Panc1 (cell line): Measurements from ENCODE around the gene CYGB.
"Not testable (repeated sequence)": the region's sequence is repeated elsewhere in the genome, so short reads cannot be mapped to it uniquely, and the experiment has no call there.

Source experiments
- CTCF ChIP-seq: fragments of 450-650 bp; IDR thresholded peaks from 2 replicates; pipeline ENCODE4 v1.5.1; 2017; ENCODE audit warnings: mild to moderate bottlenecking
- POLR2AphosphoS5 ChIP-seq: IDR thresholded peaks from 2 replicates; pipeline ENCODE4 v1.6.1; 2012; ENCODE audit warnings: mild to moderate bottlenecking, low read depth, low read length, moderate library complexity
- SIN3A ChIP-seq: IDR thresholded peaks from 2 replicates; pipeline ENCODE4 v1.6.1; 2012; ENCODE audit warnings: low read depth, mild to moderate bottlenecking, low read length, moderate library complexity, borderline replicate concordance; ENCODE audit not compliant: insufficient read depth
- TCF7L2 ChIP-seq: IDR thresholded peaks from 2 replicates; pipeline ENCODE4 v1.6.1; 2011; ENCODE audit warnings: mild to moderate bottlenecking, low read depth, low read length, inconsistent platforms
- TF ChIP-seq, protein P1 (sequence below), 2 experiments: IDR thresholded peaks; 2 replicates each; pipeline ENCODE4 v1.6.1; 2011 to 2012; ENCODE audit warnings: low read depth in 2 of 2, control low read depth in 1 of 2, low read length in 1 of 2, mild to moderate bottlenecking in 1 of 2, moderate library complexity in 1 of 2; ENCODE audit not compliant: insufficient read depth in 1 of 2

DNA sequence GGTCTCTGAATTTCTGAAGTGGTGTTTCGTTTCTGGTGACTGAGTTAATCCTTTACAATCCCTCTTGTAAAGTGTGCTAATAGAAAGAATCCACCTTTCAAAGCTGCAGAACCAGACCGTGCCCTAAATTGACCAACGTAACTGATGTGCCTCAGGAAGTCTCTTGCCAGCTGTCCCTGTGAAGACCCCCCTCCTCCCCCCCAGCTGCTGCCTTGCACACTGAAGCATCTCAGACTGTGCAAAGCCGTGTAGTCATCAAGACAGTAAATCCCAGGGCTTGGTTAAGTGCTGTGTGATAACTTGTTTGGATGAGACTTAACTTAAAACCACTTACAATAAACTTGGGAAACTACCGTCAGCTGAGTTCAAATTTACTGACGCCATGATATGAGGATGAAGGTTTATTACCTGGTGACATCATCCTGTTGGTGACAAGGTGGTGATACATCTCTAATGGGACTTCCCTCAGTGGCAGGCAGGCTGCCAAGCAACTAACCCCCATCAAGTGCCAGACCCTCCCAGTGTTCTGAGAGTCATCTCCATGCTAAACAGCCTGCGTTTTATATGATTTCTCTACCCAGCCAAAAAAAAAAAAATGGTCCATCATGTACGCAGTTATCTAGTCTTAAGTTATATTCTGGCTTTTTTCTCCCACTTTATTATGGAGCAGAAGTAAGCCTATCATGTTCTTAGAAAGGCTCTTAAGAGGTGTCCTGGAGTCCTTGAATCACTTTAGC lies 27.6 kb upstream of the CYGB start:
- TF ChIP-seq POLR2AphosphoS5, CTCF, SIN3A, TCF7L2: not testable (repeated sequence)
- TF ChIP-seq, protein P1, sequence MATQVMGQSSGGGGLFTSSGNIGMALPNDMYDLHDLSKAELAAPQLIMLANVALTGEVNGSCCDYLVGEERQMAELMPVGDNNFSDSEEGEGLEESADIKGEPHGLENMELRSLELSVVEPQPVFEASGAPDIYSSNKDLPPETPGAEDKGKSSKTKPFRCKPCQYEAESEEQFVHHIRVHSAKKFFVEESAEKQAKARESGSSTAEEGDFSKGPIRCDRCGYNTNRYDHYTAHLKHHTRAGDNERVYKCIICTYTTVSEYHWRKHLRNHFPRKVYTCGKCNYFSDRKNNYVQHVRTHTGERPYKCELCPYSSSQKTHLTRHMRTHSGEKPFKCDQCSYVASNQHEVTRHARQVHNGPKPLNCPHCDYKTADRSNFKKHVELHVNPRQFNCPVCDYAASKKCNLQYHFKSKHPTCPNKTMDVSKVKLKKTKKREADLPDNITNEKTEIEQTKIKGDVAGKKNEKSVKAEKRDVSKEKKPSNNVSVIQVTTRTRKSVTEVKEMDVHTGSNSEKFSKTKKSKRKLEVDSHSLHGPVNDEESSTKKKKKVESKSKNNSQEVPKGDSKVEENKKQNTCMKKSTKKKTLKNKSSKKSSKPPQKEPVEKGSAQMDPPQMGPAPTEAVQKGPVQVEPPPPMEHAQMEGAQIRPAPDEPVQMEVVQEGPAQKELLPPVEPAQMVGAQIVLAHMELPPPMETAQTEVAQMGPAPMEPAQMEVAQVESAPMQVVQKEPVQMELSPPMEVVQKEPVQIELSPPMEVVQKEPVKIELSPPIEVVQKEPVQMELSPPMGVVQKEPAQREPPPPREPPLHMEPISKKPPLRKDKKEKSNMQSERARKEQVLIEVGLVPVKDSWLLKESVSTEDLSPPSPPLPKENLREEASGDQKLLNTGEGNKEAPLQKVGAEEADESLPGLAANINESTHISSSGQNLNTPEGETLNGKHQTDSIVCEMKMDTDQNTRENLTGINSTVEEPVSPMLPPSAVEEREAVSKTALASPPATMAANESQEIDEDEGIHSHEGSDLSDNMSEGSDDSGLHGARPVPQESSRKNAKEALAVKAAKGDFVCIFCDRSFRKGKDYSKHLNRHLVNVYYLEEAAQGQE (IDR thresholded peaks at IDR 0.05; ENCODE audit: insufficient read depth in 1 of 2, low read depth in 2 of 2, low read length in 1 of 2) = not testable (repeated sequence)
